Measurements from ENCODE around the gene HSD17B8.
"Not testable (repeated sequence)": the region's sequence is repeated elsewhere in the genome, so short reads cannot be mapped to it uniquely, and the experiment has no call there.

Gene HSD17B8

DNA sequence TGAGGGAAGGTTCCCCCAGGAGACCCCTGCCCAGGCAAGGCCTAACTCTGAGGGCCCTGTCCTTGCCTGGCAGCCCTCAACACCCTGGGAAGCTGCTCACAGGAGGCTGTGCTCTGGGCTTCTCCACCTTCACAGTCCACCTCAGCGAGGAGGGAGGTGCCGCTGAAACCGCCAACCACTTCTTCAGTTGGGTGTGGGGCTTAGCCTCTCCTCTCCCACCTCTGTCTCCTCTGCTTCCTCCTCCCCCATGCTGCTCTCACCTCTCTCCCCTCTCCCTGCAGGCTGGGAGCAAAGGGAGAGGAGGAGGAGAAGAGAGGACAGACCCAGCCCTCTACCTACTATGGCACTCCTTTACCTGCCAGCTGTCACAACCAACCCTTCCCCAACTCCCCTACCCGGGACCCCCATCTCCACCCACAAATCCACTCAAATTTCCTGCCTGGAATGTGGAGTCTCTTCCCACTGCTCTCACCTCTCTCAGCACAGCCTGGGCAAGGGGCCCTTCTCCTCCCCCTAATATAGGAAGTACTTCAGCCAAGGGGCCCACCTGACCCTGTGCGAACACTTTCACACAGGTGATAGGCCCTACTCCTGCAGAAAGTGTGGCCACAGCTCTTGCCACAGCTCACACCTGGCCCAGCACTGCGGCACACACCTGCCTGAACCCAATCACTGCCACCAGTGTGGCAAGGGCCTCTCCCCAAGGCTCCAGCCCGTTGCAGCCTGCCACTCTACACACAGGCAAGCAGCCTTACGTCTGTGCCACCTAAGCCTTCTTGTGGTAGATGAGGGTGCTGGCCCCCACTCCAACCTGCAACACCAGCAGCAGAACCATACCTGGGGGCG lies 11.0 kb downstream of the HSD17B8 start:
- peaks cover 9 to 28% of the 10 kb centered on the region in 2 donors for H3K27me3 ChIP-seq (ENCODE audit: control insufficient read depth in 2 of 2, insufficient read depth in 2 of 2, low read length in 2 of 2)
- H3K9me3 ChIP-seq (ENCODE audit: control insufficient read depth in 2 of 2, low read length in 2 of 2), result no peaks in the 10 kb centered on the region
- H3K9ac ChIP-seq (ENCODE audit: low read depth in 1 of 2, low read length in 2 of 2), result no peak overlapping the region
- H3K4me1 ChIP-seq (ENCODE audit: control insufficient read depth in 2 of 2, insufficient read depth in 2 of 2, low read length in 2 of 2), result peaks cover 5 to 12% of the 10 kb centered on the region in 2 donors
- H3K36me3 ChIP-seq (ENCODE audit: control insufficient read depth in 2 of 2, insufficient read depth in 2 of 2, low read length in 2 of 2), result peaks cover 0 to 3% of the 10 kb centered on the region in 2 donors
- no peak overlapping the region for H3K4me3 ChIP-seq (ENCODE audit: low read length in 2 of 2)
- H3K27ac ChIP-seq (ENCODE audit: low read depth in 2 of 2, low read length in 2 of 2), result no peak overlapping the region

DNA sequence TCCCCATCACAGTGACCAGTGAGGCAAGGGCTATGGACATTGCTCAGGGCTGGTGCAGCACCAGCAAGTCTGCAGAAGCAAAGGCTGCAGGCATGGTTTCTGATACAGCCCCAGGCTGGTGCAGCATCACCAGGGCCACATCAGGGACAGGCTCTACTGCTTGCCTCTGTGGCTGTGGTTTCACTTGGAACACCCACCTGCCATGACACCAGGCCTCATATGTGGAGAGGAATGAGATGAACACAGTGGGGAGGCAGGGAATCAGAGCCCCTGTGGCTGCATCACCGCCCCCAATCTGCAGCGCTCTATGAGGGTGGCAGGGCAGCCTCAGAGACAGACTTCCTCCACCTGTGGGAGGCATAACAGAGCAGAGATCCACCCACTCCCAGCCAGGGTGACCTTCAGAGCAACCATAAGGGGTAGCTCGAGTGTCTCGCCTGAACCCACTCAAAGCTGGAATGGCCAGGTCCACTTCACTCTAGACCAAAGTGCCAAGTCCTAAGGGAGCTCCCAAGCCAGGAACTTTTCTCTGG lies 11.7 kb downstream of the HSD17B8 start:
- Histone ChIP-seq H3K27me3 (ENCODE audit: control insufficient read depth in 2 of 2, insufficient read depth in 2 of 2, low read length in 2 of 2) (peaks cover 9 to 28% of the 10 kb centered on the region in 2 donors), H3K4me1 (ENCODE audit: control insufficient read depth in 2 of 2, insufficient read depth in 2 of 2, low read length in 2 of 2) (peaks cover 5 to 12% of the 10 kb centered on the region in 2 donors), H3K9me3 (ENCODE audit: control insufficient read depth in 2 of 2, low read length in 2 of 2) (no peaks in the 10 kb centered on the region)

DNA sequence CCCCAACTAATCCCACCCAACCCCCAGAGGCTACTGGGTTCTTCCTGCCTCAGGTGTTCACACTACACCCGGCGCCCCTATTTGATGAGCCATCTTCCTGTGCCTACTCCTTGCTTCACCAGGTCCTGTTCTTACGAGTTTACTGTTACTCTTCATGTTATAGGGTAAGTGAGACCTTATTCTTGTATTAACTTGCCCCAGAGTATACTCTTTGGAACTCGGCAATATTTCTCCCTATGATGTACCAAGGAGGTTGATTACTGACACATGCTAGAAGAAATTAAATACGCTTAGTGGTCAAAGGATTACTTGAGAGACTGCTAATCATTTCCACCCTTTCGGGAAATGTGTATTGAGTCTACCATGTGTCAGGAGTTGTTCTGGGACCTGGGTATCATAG lies 12.8 kb downstream of the HSD17B8 start:
- Histone ChIP-seq H3K27ac (ENCODE audit: low read depth in 2 of 2, low read length in 2 of 2) (no peak overlapping the region), H3K27me3 (ENCODE audit: control insufficient read depth in 2 of 2, insufficient read depth in 2 of 2, low read length in 2 of 2) (peaks cover 10 to 25% of the 10 kb centered on the region in 2 donors), H3K36me3 (ENCODE audit: control insufficient read depth in 2 of 2, insufficient read depth in 2 of 2, low read length in 2 of 2) (no peaks in the 10 kb centered on the region), H3K9ac (ENCODE audit: low read depth in 1 of 2, low read length in 2 of 2) (no peak overlapping the region), H3K4me1 (ENCODE audit: control insufficient read depth in 2 of 2, insufficient read depth in 2 of 2, low read length in 2 of 2) (peaks cover 5 to 12% of the 10 kb centered on the region in 2 donors), H3K4me3 (ENCODE audit: low read length in 2 of 2) (no peak overlapping the region), H3K9me3 (ENCODE audit: control insufficient read depth in 2 of 2, low read length in 2 of 2) (no peaks in the 10 kb centered on the region)

More for the DNA sequence above, 11.7 kb downstream of the HSD17B8 start:
- Histone ChIP-seq H3K36me3 (ENCODE audit: control insufficient read depth in 2 of 2, insufficient read depth in 2 of 2, low read length in 2 of 2) (no peaks in the 10 kb centered on the region), H3K9ac (ENCODE audit: low read depth in 1 of 2, low read length in 2 of 2) (no peak overlapping the region), H3K27ac (ENCODE audit: low read depth in 2 of 2, low read length in 2 of 2) (no peak overlapping the region), H3K4me3 (ENCODE audit: low read length in 2 of 2) (no peak overlapping the region)

DNA sequence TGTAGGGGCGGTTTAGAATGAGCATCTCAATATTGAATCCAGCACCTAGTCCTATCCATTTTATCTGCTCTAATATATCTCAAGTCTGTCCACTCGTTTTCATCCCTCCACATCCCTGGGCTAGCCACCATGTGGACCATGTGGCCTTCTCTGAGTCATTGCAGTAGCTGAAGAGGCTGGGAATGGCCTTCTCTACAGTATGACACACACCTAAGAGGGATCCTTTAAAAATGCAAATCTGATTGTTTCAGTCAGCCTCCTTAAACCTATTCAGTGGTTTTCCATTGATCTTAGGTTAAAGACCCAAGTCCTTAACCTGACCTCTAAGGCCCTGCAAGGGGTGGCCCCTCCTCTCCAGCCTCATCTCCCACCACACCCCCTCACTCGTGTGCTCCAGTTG lies 13.2 kb downstream of the HSD17B8 start:
- no peak overlapping the region for H3K4me3 ChIP-seq (ENCODE audit: low read length in 2 of 2)
- H3K27ac ChIP-seq (ENCODE audit: low read depth in 2 of 2, low read length in 2 of 2), result no peak overlapping the region
- no peaks in the 10 kb centered on the region for H3K9me3 ChIP-seq (ENCODE audit: control insufficient read depth in 2 of 2, low read length in 2 of 2)
- H3K4me1 ChIP-seq (ENCODE audit: control insufficient read depth in 2 of 2, insufficient read depth in 2 of 2, low read length in 2 of 2), result peaks cover 5 to 11% of the 10 kb centered on the region in 2 donors
- H3K36me3 ChIP-seq (ENCODE audit: control insufficient read depth in 2 of 2, insufficient read depth in 2 of 2, low read length in 2 of 2), result no peaks in the 10 kb centered on the region
- peaks cover 10 to 22% of the 10 kb centered on the region in 2 donors for H3K27me3 ChIP-seq (ENCODE audit: control insufficient read depth in 2 of 2, insufficient read depth in 2 of 2, low read length in 2 of 2)
- no peak overlapping the region for H3K9ac ChIP-seq (ENCODE audit: low read depth in 1 of 2, low read length in 2 of 2)

- not testable (repeated sequence) for H3K4me3 ChIP-seq (ENCODE audit: low read length in 2 of 2); H3K4me1 ChIP-seq (ENCODE audit: control insufficient read depth in 2 of 2, insufficient read depth in 2 of 2, low read length in 2 of 2); H3K36me3 ChIP-seq (ENCODE audit: control insufficient read depth in 2 of 2, insufficient read depth in 2 of 2, low read length in 2 of 2); H3K9ac ChIP-seq (ENCODE audit: low read depth in 1 of 2, low read length in 2 of 2); H3K27me3 ChIP-seq (ENCODE audit: control insufficient read depth in 2 of 2, insufficient read depth in 2 of 2, low read length in 2 of 2); H3K9me3 ChIP-seq (ENCODE audit: control insufficient read depth in 2 of 2, low read length in 2 of 2); H3K27ac ChIP-seq (ENCODE audit: low read depth in 2 of 2, low read length in 2 of 2)
These were observed 22.2 kb downstream of the HSD17B8 start for GRCh38 chr6:33226503-33227120.

GRCh38 chr6:33235221-33235634 lies 30.8 kb downstream of the HSD17B8 start:
- Histone ChIP-seq H3K27me3 (ENCODE audit: control insufficient read depth in 2 of 2, insufficient read depth in 2 of 2, low read length in 2 of 2) (peaks cover 3 to 9% of the 10 kb centered on the region in 2 donors), H3K27ac (ENCODE audit: low read depth in 2 of 2, low read length in 2 of 2) (no peak overlapping the region), H3K9ac (ENCODE audit: low read depth in 1 of 2, low read length in 2 of 2) (no peak overlapping the region)

GRCh38 chr6:33236328-33236727 lies 31.9 kb downstream of the HSD17B8 start:
- H3K27ac ChIP-seq (ENCODE audit: low read depth in 2 of 2, low read length in 2 of 2), result no peak overlapping the region
- no peak overlapping the region for H3K9ac ChIP-seq (ENCODE audit: low read depth in 1 of 2, low read length in 2 of 2)
- H3K4me1 ChIP-seq (ENCODE audit: control insufficient read depth in 2 of 2, insufficient read depth in 2 of 2, low read length in 2 of 2), result no peaks in the 10 kb centered on the region
- peaks cover 5 to 9% of the 10 kb centered on the region in 2 donors for H3K27me3 ChIP-seq (ENCODE audit: control insufficient read depth in 2 of 2, insufficient read depth in 2 of 2, low read length in 2 of 2)
- no peaks in the 10 kb centered on the region for H3K36me3 ChIP-seq (ENCODE audit: control insufficient read depth in 2 of 2, insufficient read depth in 2 of 2, low read length in 2 of 2)
- no peaks in the 10 kb centered on the region for H3K9me3 ChIP-seq (ENCODE audit: control insufficient read depth in 2 of 2, low read length in 2 of 2)
- H3K4me3 ChIP-seq (ENCODE audit: low read length in 2 of 2), result no peak overlapping the region

More at GRCh38 chr6:33235221-33235634, 30.8 kb downstream of the HSD17B8 start:
- Histone ChIP-seq H3K4me1 (ENCODE audit: control insufficient read depth in 2 of 2, insufficient read depth in 2 of 2, low read length in 2 of 2) (no peaks in the 10 kb centered on the region), H3K36me3 (ENCODE audit: control insufficient read depth in 2 of 2, insufficient read depth in 2 of 2, low read length in 2 of 2) (no peaks in the 10 kb centered on the region), H3K4me3 (ENCODE audit: low read length in 2 of 2) (no peak overlapping the region), H3K9me3 (ENCODE audit: control insufficient read depth in 2 of 2, low read length in 2 of 2) (no peaks in the 10 kb centered on the region)

- no peak overlapping the region for H3K9ac ChIP-seq (ENCODE audit: low read depth in 1 of 2, low read length in 2 of 2)
- no peaks in the 10 kb centered on the region for H3K4me1 ChIP-seq (ENCODE audit: control insufficient read depth in 2 of 2, insufficient read depth in 2 of 2, low read length in 2 of 2)
- H3K4me3 ChIP-seq (ENCODE audit: low read length in 2 of 2), result no peak overlapping the region
- no peak overlapping the region for H3K27ac ChIP-seq (ENCODE audit: low read depth in 2 of 2, low read length in 2 of 2)
- H3K27me3 ChIP-seq (ENCODE audit: control insufficient read depth in 2 of 2, insufficient read depth in 2 of 2, low read length in 2 of 2), result peaks cover 5 to 9% of the 10 kb centered on the region in 2 donors
- no peaks in the 10 kb centered on the region for H3K9me3 ChIP-seq (ENCODE audit: control insufficient read depth in 2 of 2, low read length in 2 of 2)
- no peaks in the 10 kb centered on the region for H3K36me3 ChIP-seq (ENCODE audit: control insufficient read depth in 2 of 2, insufficient read depth in 2 of 2, low read length in 2 of 2)
These were observed 32.4 kb downstream of the HSD17B8 start for GRCh38 chr6:33236852-33237251.

DNA sequence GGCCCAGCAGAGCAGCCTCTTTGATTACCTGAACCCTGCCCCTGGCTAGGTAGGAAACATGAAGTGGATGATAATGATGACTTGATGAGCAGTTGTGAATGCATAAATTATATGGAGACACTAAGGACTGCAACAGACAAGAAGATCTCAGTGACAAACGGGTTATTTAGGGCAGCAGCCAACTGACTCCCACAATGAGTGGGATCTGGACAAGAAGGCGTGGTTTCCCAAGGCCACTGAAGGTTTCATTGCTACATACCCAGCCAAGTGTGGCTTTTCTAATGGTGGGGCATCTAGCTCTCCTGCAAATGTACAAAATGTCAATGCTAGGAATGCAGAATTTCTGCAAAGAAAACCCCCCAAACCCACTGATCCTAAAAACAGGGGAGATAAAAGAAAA lies 33.3 kb downstream of the HSD17B8 start:
- peaks cover 8 to 15% of the 10 kb centered on the region in 2 donors for H3K27me3 ChIP-seq (ENCODE audit: control insufficient read depth in 2 of 2, insufficient read depth in 2 of 2, low read length in 2 of 2)
- H3K4me3 ChIP-seq (ENCODE audit: low read length in 2 of 2), result no peak overlapping the region
- no peak overlapping the region for H3K27ac ChIP-seq (ENCODE audit: low read depth in 2 of 2, low read length in 2 of 2)
- H3K9me3 ChIP-seq (ENCODE audit: control insufficient read depth in 2 of 2, low read length in 2 of 2), result no peaks in the 10 kb centered on the region
- H3K4me1 ChIP-seq (ENCODE audit: control insufficient read depth in 2 of 2, insufficient read depth in 2 of 2, low read length in 2 of 2), result no peaks in the 10 kb centered on the region
- no peaks in the 10 kb centered on the region for H3K36me3 ChIP-seq (ENCODE audit: control insufficient read depth in 2 of 2, insufficient read depth in 2 of 2, low read length in 2 of 2)
- no peak overlapping the region for H3K9ac ChIP-seq (ENCODE audit: low read depth in 1 of 2, low read length in 2 of 2)

- Histone ChIP-seq H3K9me3 (ENCODE audit: control insufficient read depth in 2 of 2, low read length in 2 of 2) (no peaks in the 10 kb centered on the region), H3K27ac (ENCODE audit: low read depth in 2 of 2, low read length in 2 of 2) (no peak overlapping the region), H3K27me3 (ENCODE audit: control insufficient read depth in 2 of 2, insufficient read depth in 2 of 2, low read length in 2 of 2) (peaks cover 5 to 11% of the 10 kb centered on the region in 2 donors), H3K4me1 (ENCODE audit: control insufficient read depth in 2 of 2, insufficient read depth in 2 of 2, low read length in 2 of 2) (no peaks in the 10 kb centered on the region), H3K9ac (ENCODE audit: low read depth in 1 of 2, low read length in 2 of 2) (no peak overlapping the region), H3K36me3 (ENCODE audit: control insufficient read depth in 2 of 2, insufficient read depth in 2 of 2, low read length in 2 of 2) (no peaks in the 10 kb centered on the region), H3K4me3 (ENCODE audit: low read length in 2 of 2) (no peak overlapping the region)
These were observed 37.5 kb downstream of the HSD17B8 start for GRCh38 chr6:33241968-33242367.
